CD1c-positive myeloid dendritic cell (primary cell): ENCODE measurements around the gene ASIC2.
A peak's percentile ranks its signal among the peaks of the same experiment; 100 is the strongest.
"Not testable (repeated sequence)": the region's sequence is repeated elsewhere in the genome, so short reads cannot be mapped to it uniquely, and the experiment has no call there.

Experiments
- DNase-seq: peaks from one replicate; pipeline ENCODE4 v3.0.0-alpha.2; 2016; ENCODE audit errors: extremely low spot score

The ASIC2 gene

GRCh38 chr17:33021731-33022408, 271.2 kb downstream of the ASIC2 start:
- no peak for DNase-seq

GRCh38 chr17:33019161-33019890, 273.8 kb downstream of the ASIC2 start:
- DNase-seq, result no peak

GRCh38 chr17:33017366-33017765, 275.7 kb downstream of the ASIC2 start:
- DNase-seq, result no peak

GRCh38 chr17:33016920-33017319, 276.2 kb downstream of the ASIC2 start:
- DNase-seq, result no peak

GRCh38 chr17:33015716-33016346, 277.3 kb downstream of the ASIC2 start:
- DNase-seq, result no peak

- DNase-seq, result no peak
Measured at GRCh38 chr17:33014751-33015150, 278.3 kb downstream of the ASIC2 start.

GRCh38 chr17:33013596-33014375, 279.3 kb downstream of the ASIC2 start:
- no peak for DNase-seq

- no peak for DNase-seq
Measured at GRCh38 chr17:33012522-33013033, 280.5 kb downstream of the ASIC2 start.

GRCh38 chr17:33009636-33010035, 283.5 kb downstream of the ASIC2 start:
- no peak for DNase-seq

GRCh38 chr17:33007186-33007585, 285.9 kb downstream of the ASIC2 start:
- DNase-seq, result no peak

- DNase-seq, result no peak
Measured at GRCh38 chr17:33002246-33002645, 290.8 kb downstream of the ASIC2 start.

- DNase-seq, result no peak
Measured at GRCh38 chr17:32998887-32999228, 294.2 kb downstream of the ASIC2 start.

GRCh38 chr17:32998111-32998886, 294.8 kb downstream of the ASIC2 start:
- DNase-seq, result peak; percentile 63

- DNase-seq, result no peak
Measured at GRCh38 chr17:32995416-32996045, 297.6 kb downstream of the ASIC2 start.

GRCh38 chr17:32993977-32994376, 299.1 kb downstream of the ASIC2 start:
- DNase-seq, result no peak

- DNase-seq, result no peak
Measured at GRCh38 chr17:32992321-32993033, 300.6 kb downstream of the ASIC2 start.

- DNase-seq, result no peak
Measured at GRCh38 chr17:32988481-32989101, 304.5 kb downstream of the ASIC2 start.

- not testable (repeated sequence) for DNase-seq
Measured at GRCh38 chr17:32987868-32988267, 305.2 kb downstream of the ASIC2 start.

GRCh38 chr17:32987453-32987805, 305.7 kb downstream of the ASIC2 start:
- DNase-seq, result not testable (repeated sequence)
